ENCODE data around the gene PDE11A.

DNA sequence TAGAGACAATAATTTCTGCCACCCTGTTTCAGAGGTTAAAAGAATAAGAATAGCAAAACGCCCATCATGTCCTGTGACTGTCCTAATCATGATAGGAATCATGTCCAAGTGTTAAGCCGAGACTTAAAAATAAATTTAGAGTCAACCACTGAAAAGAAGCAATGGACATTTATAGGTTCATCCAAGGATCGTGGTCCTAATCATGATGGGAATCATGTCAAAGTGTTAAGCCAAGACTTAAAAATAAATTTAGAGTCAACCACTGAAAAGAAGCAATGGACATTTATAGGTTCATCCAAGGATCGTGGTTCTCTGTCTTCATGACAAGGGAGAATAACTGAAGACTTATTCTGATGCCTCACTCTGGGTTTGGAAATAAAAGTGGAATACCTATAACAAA lies 73.6 kb downstream of the PDE11A start:
- TF ChIP-seq KLF16 (CRISPR knock-in tag; IDR thresholded peaks at IDR 0.05) (no peak), U2AF1 (optimal IDR thresholded peaks at IDR 0.05; ENCODE audit: low read depth, low read length) (no peak), ZNF7 (CRISPR knock-in tag; IDR thresholded peaks at IDR 0.05) (no peak)
- TF ChIP-seq, protein P1, sequence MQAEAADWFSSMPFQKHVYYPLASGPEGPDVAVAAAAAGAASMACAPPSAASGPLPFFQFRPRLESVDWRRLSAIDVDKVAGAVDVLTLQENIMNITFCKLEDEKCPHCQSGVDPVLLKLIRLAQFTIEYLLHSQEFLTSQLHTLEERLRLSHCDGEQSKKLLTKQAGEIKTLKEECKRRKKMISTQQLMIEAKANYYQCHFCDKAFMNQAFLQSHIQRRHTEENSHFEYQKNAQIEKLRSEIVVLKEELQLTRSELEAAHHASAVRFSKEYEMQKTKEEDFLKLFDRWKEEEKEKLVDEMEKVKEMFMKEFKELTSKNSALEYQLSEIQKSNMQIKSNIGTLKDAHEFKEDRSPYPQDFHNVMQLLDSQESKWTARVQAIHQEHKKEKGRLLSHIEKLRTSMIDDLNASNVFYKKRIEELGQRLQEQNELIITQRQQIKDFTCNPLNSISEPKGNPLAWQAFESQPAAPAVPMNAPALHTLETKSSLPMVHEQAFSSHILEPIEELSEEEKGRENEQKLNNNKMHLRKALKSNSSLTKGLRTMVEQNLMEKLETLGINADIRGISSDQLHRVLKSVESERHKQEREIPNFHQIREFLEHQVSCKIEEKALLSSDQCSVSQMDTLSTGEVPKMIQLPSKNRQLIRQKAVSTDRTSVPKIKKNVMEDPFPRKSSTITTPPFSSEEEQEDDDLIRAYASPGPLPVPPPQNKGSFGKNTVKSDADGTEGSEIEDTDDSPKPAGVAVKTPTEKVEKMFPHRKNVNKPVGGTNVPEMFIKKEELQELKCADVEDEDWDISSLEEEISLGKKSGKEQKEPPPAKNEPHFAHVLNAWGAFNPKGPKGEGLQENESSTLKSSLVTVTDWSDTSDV (CRISPR knock-in tag; IDR thresholded peaks at IDR 0.05), result no peak
